Fibroblast of lung (primary cell): Measurements from ENCODE around the gene COL8A1.

Experiments
- EZH2 ChIP-seq: IDR thresholded peaks from 2 replicates; pipeline ENCODE4 v1.5.1; 2012; ENCODE audit warnings: low read length, control low read depth, mild to moderate bottlenecking; ENCODE audit errors: missing control alignments
- TF ChIP-seq, protein P1 (sequence below), 2 donors: IDR thresholded peaks in 1 of 2; conservative IDR thresholded peaks in 1 of 2; 1 replicate in 1 of 2; 2 replicates in 1 of 2; pipeline ENCODE4 v1.5.1; 2011 to 2012; ENCODE audit warnings: low read length in 2 of 2, control low read depth in 1 of 2, inconsistent platforms in 1 of 2, low read depth in 1 of 2, mild to moderate bottlenecking in 1 of 2

DNA sequence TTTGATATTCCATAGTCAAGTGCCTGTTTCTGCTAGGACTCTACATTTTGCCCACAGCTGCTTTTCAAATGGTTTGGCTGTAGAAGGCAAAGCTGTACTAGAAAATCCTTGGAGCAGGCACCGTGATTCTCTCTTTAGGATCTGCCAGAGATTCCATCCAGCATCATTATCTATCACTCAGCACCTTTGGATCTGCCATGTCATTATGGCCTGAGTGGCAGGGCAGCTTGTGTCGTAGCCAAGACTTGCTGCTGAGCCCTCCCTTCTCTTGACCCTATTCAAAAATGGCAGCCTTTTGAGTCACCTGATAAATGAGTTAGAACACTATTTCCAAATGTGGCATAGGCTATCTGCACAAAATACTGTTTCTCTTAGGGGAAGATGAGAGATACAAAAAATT, 171.2 kb downstream of the COL8A1 start:
- TF ChIP-seq EZH2, result no peak
- TF ChIP-seq, protein P1, sequence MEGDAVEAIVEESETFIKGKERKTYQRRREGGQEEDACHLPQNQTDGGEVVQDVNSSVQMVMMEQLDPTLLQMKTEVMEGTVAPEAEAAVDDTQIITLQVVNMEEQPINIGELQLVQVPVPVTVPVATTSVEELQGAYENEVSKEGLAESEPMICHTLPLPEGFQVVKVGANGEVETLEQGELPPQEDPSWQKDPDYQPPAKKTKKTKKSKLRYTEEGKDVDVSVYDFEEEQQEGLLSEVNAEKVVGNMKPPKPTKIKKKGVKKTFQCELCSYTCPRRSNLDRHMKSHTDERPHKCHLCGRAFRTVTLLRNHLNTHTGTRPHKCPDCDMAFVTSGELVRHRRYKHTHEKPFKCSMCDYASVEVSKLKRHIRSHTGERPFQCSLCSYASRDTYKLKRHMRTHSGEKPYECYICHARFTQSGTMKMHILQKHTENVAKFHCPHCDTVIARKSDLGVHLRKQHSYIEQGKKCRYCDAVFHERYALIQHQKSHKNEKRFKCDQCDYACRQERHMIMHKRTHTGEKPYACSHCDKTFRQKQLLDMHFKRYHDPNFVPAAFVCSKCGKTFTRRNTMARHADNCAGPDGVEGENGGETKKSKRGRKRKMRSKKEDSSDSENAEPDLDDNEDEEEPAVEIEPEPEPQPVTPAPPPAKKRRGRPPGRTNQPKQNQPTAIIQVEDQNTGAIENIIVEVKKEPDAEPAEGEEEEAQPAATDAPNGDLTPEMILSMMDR (conservative IDR thresholded peaks at IDR 0.05 in 1 of 2, IDR thresholded peaks at IDR 0.05 in 1 of 2; ENCODE audit: low read depth in 1 of 2, low read length in 2 of 2), result no peak
